ENCODE measurements around the gene SH2D6. TPM values are rescaled to one million over a fixed set of nuclear protein-coding genes. Genes with fewer than 3 reads are reported as not detected.

The SH2D6 gene
- total RNA-seq, 1 experiment from 2014 or later: 0.84 TPM

DNA sequence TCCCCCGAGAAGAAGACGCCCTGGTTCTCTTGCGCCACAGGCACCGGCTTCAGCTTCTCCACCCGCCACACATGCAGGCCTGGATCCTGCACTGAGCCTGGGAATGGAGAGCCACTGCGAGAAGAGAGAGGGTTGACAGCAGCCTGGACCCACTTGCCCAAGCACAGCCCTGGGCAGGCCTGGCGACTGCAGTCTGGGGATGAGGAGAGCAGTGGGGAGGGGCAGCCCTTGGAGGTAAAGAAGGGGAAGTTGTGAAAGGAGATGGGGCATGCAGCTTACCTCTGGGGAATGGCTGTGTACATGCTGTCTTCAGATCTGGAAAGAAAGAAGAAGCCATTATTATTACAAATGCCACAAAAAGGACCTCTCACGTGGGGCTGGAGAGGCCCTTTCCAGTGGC, 16.7 kb upstream of the SH2D6 start:
- TF ChIP-seq CTCF (IDR thresholded peaks at IDR 0.05; ENCODE audit: unreplicated experiment): no peak
- BruUV-seq (replicated peaks): no TSS peak

DNA sequence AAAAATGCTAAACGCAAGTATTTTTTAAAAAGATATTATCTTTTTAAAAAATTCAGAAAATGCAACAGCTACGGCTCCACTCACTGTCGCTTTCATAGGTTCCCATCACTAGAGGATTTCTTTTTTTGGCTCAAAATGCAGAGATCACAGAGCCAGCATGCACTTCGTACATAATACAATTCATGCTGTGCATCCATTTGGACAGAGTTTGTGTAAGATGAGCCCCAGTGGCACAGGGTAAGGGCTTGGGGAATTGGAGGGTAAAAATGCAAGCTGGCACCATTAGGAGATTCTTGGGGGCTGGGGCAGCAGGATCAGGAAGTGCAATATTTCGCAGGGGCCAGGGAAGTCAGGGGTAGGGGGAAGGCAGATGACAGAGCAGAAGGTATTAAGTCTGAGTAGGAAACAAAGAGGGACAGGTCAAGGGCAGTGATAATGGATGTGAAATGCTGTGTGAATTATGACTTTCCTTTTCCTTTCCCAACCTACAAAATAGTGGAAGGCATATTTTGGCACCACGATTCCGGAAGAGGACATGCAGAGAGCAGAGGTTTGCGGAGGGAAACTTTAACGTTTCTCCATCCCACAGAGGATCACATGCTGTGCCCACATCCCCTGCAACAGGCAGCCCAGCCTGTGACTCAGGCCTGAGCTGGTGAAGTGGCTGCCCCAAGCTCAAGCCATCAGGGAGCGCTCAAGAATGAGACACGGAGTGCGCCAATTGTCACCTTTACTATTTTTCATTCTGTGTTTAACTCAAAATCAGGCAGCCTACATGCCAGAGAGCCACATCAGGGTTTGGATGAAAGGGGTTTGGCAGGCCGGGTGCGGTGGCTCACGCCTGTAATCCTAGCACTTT, 13.1 kb upstream of the SH2D6 start:
- no TSS peak for BruUV-seq (replicated peaks)

More for the DNA sequence above, 16.7 kb upstream of the SH2D6 start:
- H3K4me1 Mint-ChIP-seq (ENCODE audit: insufficient read depth, unreplicated experiment): no peaks in the 10 kb centered on the region
- no peak overlapping the region for H3K27ac Mint-ChIP-seq (ENCODE audit: low read depth, unreplicated experiment)
- no peaks in the 10 kb centered on the region for H3K27me3 Mint-ChIP-seq (ENCODE audit: insufficient read depth, unreplicated experiment)
- peaks cover 66% of the 10 kb centered on the region for H3K36me3 Mint-ChIP-seq (ENCODE audit: insufficient read depth, unreplicated experiment)
- H3K4me3 Mint-ChIP-seq (ENCODE audit: unreplicated experiment): no peak overlapping the region
- POLR2A ChIA-PET: interaction anchor here (0.6 kb wide), 1 partner anchor 702 kb away, joined by 3 read pairs; no protein-coding TSS in a partner anchor
- no peaks in the 10 kb centered on the region for H3K9me3 Mint-ChIP-seq (ENCODE audit: unreplicated experiment)
- CTCF ChIA-PET: interaction anchor here (0.7 kb wide), 3 partner anchors 15 to 44 kb away, joined by 3 read pairs; no protein-coding TSS in a partner anchor
- intact Hi-C loops (cut with micrococcal nuclease): no loop called here
- no peak for DNase-seq (ENCODE audit: unreplicated experiment)

DNA sequence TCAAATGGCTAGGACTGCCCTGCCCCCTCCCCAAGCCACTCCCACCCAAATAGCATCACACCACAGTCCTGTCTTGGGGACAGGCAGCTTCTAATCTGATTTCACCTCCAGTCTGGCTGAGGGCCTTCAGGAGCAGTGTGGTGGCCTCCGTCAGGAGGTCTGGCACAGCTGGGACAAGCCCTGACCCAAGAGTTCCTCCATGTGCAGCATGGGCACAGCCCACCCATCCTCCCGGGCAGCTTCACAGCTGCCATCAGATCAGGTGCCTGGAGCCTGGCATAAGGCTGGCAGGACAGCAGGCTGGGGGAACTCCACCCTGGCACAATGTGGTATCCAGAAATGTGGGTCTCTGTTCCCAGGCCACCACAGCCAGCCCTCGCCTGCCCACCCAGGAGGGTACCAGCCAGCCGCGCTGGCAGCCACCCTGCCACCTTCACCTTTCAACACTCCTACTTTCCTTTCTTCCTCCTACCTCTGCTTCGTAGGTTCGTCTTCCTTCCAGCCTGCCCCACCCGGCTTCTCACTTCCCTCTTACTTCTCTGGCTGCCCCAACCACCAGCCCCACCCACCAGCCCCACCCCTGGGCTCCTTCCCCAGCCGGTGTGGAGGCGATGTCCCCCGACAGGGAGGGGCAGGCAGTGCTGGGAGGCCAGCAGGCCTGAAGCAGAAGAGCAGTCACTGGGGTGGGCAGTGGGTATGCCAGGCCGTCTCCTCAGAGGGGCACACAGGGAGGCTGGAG, 8.5 kb upstream of the SH2D6 start, which contains the start of gene CAPG:
Gene CAPG (minus strand): TSS at position 522 of the 739 bp plus-strand sequence. CDS start 8,221 bp downstream, outside the sequence.
- Mint-ChIP-seq H3K4me1 (ENCODE audit: insufficient read depth, unreplicated experiment) (peaks cover 34% of the 10 kb centered on the region), H3K27ac (ENCODE audit: low read depth, unreplicated experiment) (peak within 1 kb of the TSS; percentile 83), H3K36me3 (ENCODE audit: insufficient read depth, unreplicated experiment) (peaks cover 23% of the 10 kb centered on the region), H3K27me3 (ENCODE audit: insufficient read depth, unreplicated experiment) (no peaks in the 10 kb centered on the region), H3K4me3 (ENCODE audit: unreplicated experiment) (peak within 1 kb of the TSS; percentile 70), H3K9me3 (ENCODE audit: unreplicated experiment) (no peaks in the 10 kb centered on the region)
- ChIA-PET POLR2A (interaction anchor here (0.8 to 1.2 kb wide), 3 partner anchors 57 to 132 kb away, joined by 3 to 4 read pairs (median 3); no protein-coding TSS in a partner anchor), CTCF (interaction anchor here (2.4 kb wide), 1 partner anchor 10 kb away, joined by 7 read pairs; no protein-coding TSS in a partner anchor)
- intact Hi-C loops (cut with micrococcal nuclease): loop anchor here (5.0 kb wide), 1 partner anchor 58 kb away; the partner anchor contains the start of genes ELMOD3 and RETSAT
- no peak for TF ChIP-seq CTCF (IDR thresholded peaks at IDR 0.05; ENCODE audit: unreplicated experiment)
- BruUV-seq (replicated peaks): no TSS peak
- DNase-seq (ENCODE audit: unreplicated experiment): peak; percentile 73

More for the DNA sequence above, 13.1 kb upstream of the SH2D6 start:
- ChIA-PET CTCF (interaction anchor here (0.6 to 0.7 kb wide), 2 partner anchors 274 to 1091 kb away, joined by 4 read pairs; no protein-coding TSS in a partner anchor), POLR2A (interaction anchor here (1.4 kb wide), 1 partner anchor 13 kb away, joined by 4 read pairs; no protein-coding TSS in a partner anchor)
- TF ChIP-seq CTCF (IDR thresholded peaks at IDR 0.05; ENCODE audit: unreplicated experiment): no peak
- Mint-ChIP-seq H3K4me1 (ENCODE audit: insufficient read depth, unreplicated experiment) (peaks cover 16% of the 10 kb centered on the region), H3K4me3 (ENCODE audit: unreplicated experiment) (no peak overlapping the region), H3K36me3 (ENCODE audit: insufficient read depth, unreplicated experiment) (peaks cover 46% of the 10 kb centered on the region), H3K27ac (ENCODE audit: low read depth, unreplicated experiment) (peak overlapping the region; percentile 26), H3K27me3 (ENCODE audit: insufficient read depth, unreplicated experiment) (no peaks in the 10 kb centered on the region), H3K9me3 (ENCODE audit: unreplicated experiment) (no peaks in the 10 kb centered on the region)
- no peak for DNase-seq (ENCODE audit: unreplicated experiment)
- intact Hi-C loops (cut with micrococcal nuclease): no loop called here
